ENCODE results near the gene CRIM1.

CRIM1 gene

DNA sequence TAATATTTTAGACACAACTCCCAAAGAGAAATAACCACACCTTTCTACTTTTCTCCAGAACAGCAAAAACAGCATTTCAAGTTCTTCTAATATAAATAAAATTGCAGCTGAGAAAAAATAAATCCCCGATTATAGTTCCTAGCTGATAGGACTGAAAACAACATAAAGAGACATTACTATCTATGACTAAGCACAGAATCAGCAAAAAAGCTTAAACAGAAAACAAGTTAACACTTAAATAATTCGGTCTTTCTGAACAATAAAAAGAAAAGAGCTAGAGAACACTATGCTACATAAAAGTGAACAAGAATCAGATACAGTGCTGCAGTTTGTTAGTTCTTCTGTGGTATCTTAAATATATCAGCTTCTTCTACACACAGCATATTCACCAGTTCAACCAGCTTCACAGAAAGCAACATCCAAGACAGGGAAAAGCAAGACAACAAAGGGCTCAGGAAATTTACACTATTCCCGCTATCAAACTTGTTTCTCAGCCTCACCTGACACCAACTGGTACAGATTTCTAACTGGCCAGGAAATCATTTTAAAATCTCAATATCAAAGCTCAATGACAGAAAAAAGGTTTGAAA is 213.8 kb downstream of the CRIM1 start:
- no peaks in the 10 kb centered on the region for H3K79me2 ChIP-seq (ENCODE audit: low read length)
- no peaks in the 10 kb centered on the region for H3K4me1 ChIP-seq (ENCODE audit: low read length)
- no peaks in the 10 kb centered on the region for H3F3A ChIP-seq (ENCODE audit: insufficient read depth, low read length)
- no peak overlapping the region for H3K9ac ChIP-seq (ENCODE audit: low read length)
- TF ChIP-seq, protein P1, sequence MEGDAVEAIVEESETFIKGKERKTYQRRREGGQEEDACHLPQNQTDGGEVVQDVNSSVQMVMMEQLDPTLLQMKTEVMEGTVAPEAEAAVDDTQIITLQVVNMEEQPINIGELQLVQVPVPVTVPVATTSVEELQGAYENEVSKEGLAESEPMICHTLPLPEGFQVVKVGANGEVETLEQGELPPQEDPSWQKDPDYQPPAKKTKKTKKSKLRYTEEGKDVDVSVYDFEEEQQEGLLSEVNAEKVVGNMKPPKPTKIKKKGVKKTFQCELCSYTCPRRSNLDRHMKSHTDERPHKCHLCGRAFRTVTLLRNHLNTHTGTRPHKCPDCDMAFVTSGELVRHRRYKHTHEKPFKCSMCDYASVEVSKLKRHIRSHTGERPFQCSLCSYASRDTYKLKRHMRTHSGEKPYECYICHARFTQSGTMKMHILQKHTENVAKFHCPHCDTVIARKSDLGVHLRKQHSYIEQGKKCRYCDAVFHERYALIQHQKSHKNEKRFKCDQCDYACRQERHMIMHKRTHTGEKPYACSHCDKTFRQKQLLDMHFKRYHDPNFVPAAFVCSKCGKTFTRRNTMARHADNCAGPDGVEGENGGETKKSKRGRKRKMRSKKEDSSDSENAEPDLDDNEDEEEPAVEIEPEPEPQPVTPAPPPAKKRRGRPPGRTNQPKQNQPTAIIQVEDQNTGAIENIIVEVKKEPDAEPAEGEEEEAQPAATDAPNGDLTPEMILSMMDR (IDR thresholded peaks at IDR 0.05; ENCODE audit: low read length) = no peak
- no peak for TF ChIP-seq EZH2phosphoT487 (IDR thresholded peaks at IDR 0.05; ENCODE audit: low read length)
- H3K9me2 ChIP-seq (replicated peaks; ENCODE audit: insufficient read depth, low read length) = no peaks in the 10 kb centered on the region
- no peak for DNase-seq
- H3K27ac ChIP-seq (ENCODE audit: low read length) = no peak overlapping the region
- no peaks in the 10 kb centered on the region for H3K36me3 ChIP-seq (replicated peaks; ENCODE audit: insufficient read depth, low read length)
- no peak overlapping the region for H2AFZ ChIP-seq (ENCODE audit: low read length)
- no peaks in the 10 kb centered on the region for H3K27me3 ChIP-seq (replicated peaks; ENCODE audit: insufficient read depth, low read length)
- H3K4me3 ChIP-seq (ENCODE audit: low read length) = no peak overlapping the region
- no peaks in the 10 kb centered on the region for H4K20me1 ChIP-seq (ENCODE audit: insufficient read depth, low read length)
- H3K9me3 ChIP-seq (replicated peaks; ENCODE audit: insufficient read depth, low read length) = no peaks in the 10 kb centered on the region
- no peak overlapping the region for H3K4me2 ChIP-seq (ENCODE audit: low read depth, low read length)

DNA sequence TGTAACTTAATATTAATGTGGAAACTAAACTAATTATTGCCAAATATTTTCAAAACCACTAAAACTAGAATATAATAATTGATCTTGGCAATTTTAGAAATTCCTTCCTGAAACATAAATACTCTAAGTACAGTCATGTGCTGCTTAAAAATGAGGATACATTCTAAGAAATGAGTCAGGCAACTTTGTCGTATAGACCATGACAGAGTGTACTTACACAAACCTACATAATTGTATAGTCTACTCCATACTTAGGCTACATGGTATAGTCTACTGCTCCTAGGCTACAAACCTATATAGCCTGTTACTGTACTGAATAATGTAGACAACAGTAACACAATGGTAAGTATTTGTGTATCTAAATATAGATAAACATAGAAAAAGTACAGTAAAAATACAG is 214.8 kb downstream of the CRIM1 start:
- Histone ChIP-seq H3K79me2 (ENCODE audit: low read length) (no peaks in the 10 kb centered on the region), H3K4me1 (ENCODE audit: low read length) (no peaks in the 10 kb centered on the region), H3K27ac (ENCODE audit: low read length) (no peak overlapping the region), H3K36me3 (replicated peaks; ENCODE audit: insufficient read depth, low read length) (no peaks in the 10 kb centered on the region), H4K20me1 (ENCODE audit: insufficient read depth, low read length) (no peaks in the 10 kb centered on the region), H3K9me3 (replicated peaks; ENCODE audit: insufficient read depth, low read length) (no peaks in the 10 kb centered on the region), H3K9me2 (replicated peaks; ENCODE audit: insufficient read depth, low read length) (no peaks in the 10 kb centered on the region), H3K27me3 (replicated peaks; ENCODE audit: insufficient read depth, low read length) (no peaks in the 10 kb centered on the region), H2AFZ (ENCODE audit: low read length) (no peak overlapping the region), H3F3A (ENCODE audit: insufficient read depth, low read length) (no peaks in the 10 kb centered on the region), H3K4me3 (ENCODE audit: low read length) (no peak overlapping the region), H3K9ac (ENCODE audit: low read length) (no peak overlapping the region), H3K4me2 (ENCODE audit: low read depth, low read length) (no peak overlapping the region)
- DNase-seq = no peak
- TF ChIP-seq EZH2phosphoT487 (IDR thresholded peaks at IDR 0.05; ENCODE audit: low read length) (no peak), EZH2 (optimal IDR thresholded peaks at IDR 0.05; ENCODE audit: low read depth, low read length) (no peak)
- TF ChIP-seq, protein P1 (IDR thresholded peaks at IDR 0.05; ENCODE audit: low read length) = no peak

GRCh38 chr2:36572054-36572718 is 216.6 kb downstream of the CRIM1 start:
- TF ChIP-seq EZH2 (optimal IDR thresholded peaks at IDR 0.05; ENCODE audit: low read depth, low read length) (no peak), EZH2phosphoT487 (IDR thresholded peaks at IDR 0.05; ENCODE audit: low read length) (no peak)
- TF ChIP-seq, protein P1 (IDR thresholded peaks at IDR 0.05; ENCODE audit: low read length) = no peak
- Histone ChIP-seq H3K4me3 (ENCODE audit: low read length) (no peak overlapping the region), H3K9ac (ENCODE audit: low read length) (no peak overlapping the region), H2AFZ (ENCODE audit: low read length) (no peak overlapping the region), H3K79me2 (ENCODE audit: low read length) (no peaks in the 10 kb centered on the region), H3K36me3 (replicated peaks; ENCODE audit: insufficient read depth, low read length) (no peaks in the 10 kb centered on the region), H4K20me1 (ENCODE audit: insufficient read depth, low read length) (no peaks in the 10 kb centered on the region), H3K4me2 (ENCODE audit: low read depth, low read length) (no peak overlapping the region), H3K27me3 (replicated peaks; ENCODE audit: insufficient read depth, low read length) (no peaks in the 10 kb centered on the region), H3K9me3 (replicated peaks; ENCODE audit: insufficient read depth, low read length) (no peaks in the 10 kb centered on the region), H3K4me1 (ENCODE audit: low read length) (no peaks in the 10 kb centered on the region), H3K27ac (ENCODE audit: low read length) (no peak overlapping the region), H3F3A (ENCODE audit: insufficient read depth, low read length) (no peaks in the 10 kb centered on the region), H3K9me2 (replicated peaks; ENCODE audit: insufficient read depth, low read length) (no peaks in the 10 kb centered on the region)
- DNase-seq = no peak
